CD4-positive, alpha-beta T cell treated with Interleukin-21 for 1 hour (primary cell): ENCODE measurements around the gene CYP2B6.
A peak's percentile ranks its signal among the peaks of the same experiment; 100 is the strongest.
"Not testable (repeated sequence)": the region's sequence is repeated elsewhere in the genome, so short reads cannot be mapped to it uniquely, and the experiment has no call there.

Experiments
- DNase-seq: peaks from one replicate; pipeline ENCODE4 v3.0.0-alpha.2; 2020

CYP2B6 gene

GRCh38 chr19:40990972-40991381 lies at the start of gene CYP2B6:
TSS of gene CYP2B6 (plus strand) at chr19:40991282. CDS start at chr19:40991306, 24 bp downstream.
- DNase-seq = no peak

- DNase-seq = no peak
Observed at GRCh38 chr19:40941481-40942219, 49.4 kb upstream of the CYP2B6 start.

GRCh38 chr19:40945645-40946044 lies 45.4 kb upstream of the CYP2B6 start:
- DNase-seq = no peak

GRCh38 chr19:40947114-40947513 lies 44.0 kb upstream of the CYP2B6 start:
- DNase-seq = no peak

- DNase-seq = no peak
Observed at GRCh38 chr19:40947573-40947972, 43.5 kb upstream of the CYP2B6 start.

GRCh38 chr19:40948580-40949299 lies 42.3 kb upstream of the CYP2B6 start:
- DNase-seq = no peak

GRCh38 chr19:40954573-40954972 lies 36.5 kb upstream of the CYP2B6 start:
- no peak for DNase-seq

GRCh38 chr19:40959338-40959737 lies 31.7 kb upstream of the CYP2B6 start:
- no peak for DNase-seq

- no peak for DNase-seq
Observed at GRCh38 chr19:40960062-40960685, 30.9 kb upstream of the CYP2B6 start.

GRCh38 chr19:40960780-40961179 lies 30.3 kb upstream of the CYP2B6 start:
- no peak for DNase-seq

GRCh38 chr19:40962460-40962961 lies 28.6 kb upstream of the CYP2B6 start:
- DNase-seq = no peak

GRCh38 chr19:40964361-40964760 lies 26.7 kb upstream of the CYP2B6 start:
- not testable (repeated sequence) for DNase-seq

GRCh38 chr19:40965351-40965750 lies 25.7 kb upstream of the CYP2B6 start:
- DNase-seq = not testable (repeated sequence)

- DNase-seq = not testable (repeated sequence)
Observed at GRCh38 chr19:40966591-40966990, 24.5 kb upstream of the CYP2B6 start.

GRCh38 chr19:40968065-40968464 lies 23.0 kb upstream of the CYP2B6 start:
- DNase-seq = not testable (repeated sequence)

- not testable (repeated sequence) for DNase-seq
Observed at GRCh38 chr19:40969721-40970120, 21.4 kb upstream of the CYP2B6 start.

GRCh38 chr19:40970396-40971345 lies 20.4 kb upstream of the CYP2B6 start:
- DNase-seq = peak; percentile 71

GRCh38 chr19:40974633-40975037 lies 16.4 kb upstream of the CYP2B6 start:
- DNase-seq = peak; percentile 81

- DNase-seq = no peak
Observed at GRCh38 chr19:40976134-40976533, 14.9 kb upstream of the CYP2B6 start.

- no peak for DNase-seq
Observed at GRCh38 chr19:40976724-40977123, 14.4 kb upstream of the CYP2B6 start.

- not testable (repeated sequence) for DNase-seq
Observed at GRCh38 chr19:40979759-40980158, 11.3 kb upstream of the CYP2B6 start.

GRCh38 chr19:40980743-40981442 lies 10.2 kb upstream of the CYP2B6 start:
- DNase-seq = not testable (repeated sequence)
